Large intestine (tissue), 3 donors: ENCODE data around the gene CUL1. TPM values are rescaled to one million over a fixed set of nuclear protein-coding genes. Genes with fewer than 3 reads are reported as not detected.
A peak's percentile ranks its signal among the peaks of the same experiment; 100 is the strongest.

Experiments used
- DNase-seq, 2 donors: peaks; one replicate each; pipeline versions ENCODE4 v3.0.0 to v3.0.0-alpha.2; 2013
- H3K27ac ChIP-seq: one replicate; pipeline ENCODE4 v1.5.1; 2013; ENCODE audit warnings: low read length
- H3K27me3 ChIP-seq: 2 replicates; pipeline ENCODE4 v1.6.1; 2013; ENCODE audit warnings: low read length; ENCODE audit not compliant: control insufficient read depth, insufficient read depth
- H3K36me3 ChIP-seq: 2 replicates; pipeline ENCODE4 v1.6.1; 2013; ENCODE audit warnings: low read length; ENCODE audit not compliant: control insufficient read depth, insufficient read depth
- H3K4me1 ChIP-seq: one replicate; pipeline ENCODE4 v1.6.1; 2013; ENCODE audit warnings: low read length; ENCODE audit not compliant: control insufficient read depth, insufficient read depth
- H3K4me3 ChIP-seq: one replicate; pipeline ENCODE4 v1.5.1; 2013; ENCODE audit warnings: low read length
- H3K9me3 ChIP-seq: one replicate; pipeline ENCODE4 v1.6.1; 2013; ENCODE audit warnings: mild to moderate bottlenecking, low read depth, low read length, moderate library complexity; ENCODE audit not compliant: control insufficient read depth
- WGBS: methylation state at CpG from one replicate; pipeline ENCODE4 v1.1.5; 2013; ENCODE audit warnings: low lambda C conversion rate; ENCODE audit not compliant: insufficient coverage; 5-methylcytosine and 5-hydroxymethylcytosine counted together
- polyA plus RNA-seq: library from polyadenylated mRNA; unstranded; fragments of 120-200 nt; gene quantifications from one replicate; pipeline ENCODE4 v1.2.1, GENCODE V29; 2013

The CUL1 gene
- polyA plus RNA-seq, 1 donor, result 43.7 TPM

GRCh38 chr7:148750442-148751355, 52.0 kb downstream of the CUL1 start:
- Histone ChIP-seq H3K4me1 (no peaks in the 10 kb centered on the region), H3K36me3 (peaks cover 7% of the 10 kb centered on the region), H3K27ac (no peak overlapping the region), H3K27me3 (no peaks in the 10 kb centered on the region), H3K9me3 (no peaks in the 10 kb centered on the region), H3K4me3 (no peak overlapping the region)
- WGBS, result 100% methylated on average over 3 of the region's 8 CpGs
- DNase-seq, result no peak

DNA sequence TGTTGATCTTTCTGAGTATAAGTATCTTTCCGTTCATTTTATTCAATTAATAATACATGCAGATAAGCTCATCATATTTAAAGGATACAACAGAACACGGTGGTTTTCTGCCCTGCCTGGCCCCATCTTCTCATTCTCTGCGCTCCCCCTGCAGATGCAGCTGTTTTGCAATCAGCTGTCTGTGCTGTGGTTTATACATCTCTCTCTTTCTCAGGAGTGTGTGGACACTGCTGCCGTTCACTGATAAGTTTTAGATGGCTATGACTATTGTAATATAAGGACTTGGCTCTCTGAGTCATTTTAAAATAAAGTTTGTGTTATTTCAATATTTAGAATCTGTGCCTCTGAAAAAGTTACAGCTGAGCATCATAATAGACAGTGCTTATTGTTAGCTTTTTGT, 54.5 kb downstream of the CUL1 start:
- no peak for DNase-seq
- no CpG with 5 or more reads among the region's 4 CpGs for WGBS
- no peaks in the 10 kb centered on the region for H3K27me3 ChIP-seq
- no peaks in the 10 kb centered on the region for H3K9me3 ChIP-seq
- no peaks in the 10 kb centered on the region for H3K4me1 ChIP-seq
- H3K4me3 ChIP-seq, result no peak overlapping the region
- peaks cover 18% of the 10 kb centered on the region for H3K36me3 ChIP-seq
- no peak overlapping the region for H3K27ac ChIP-seq

DNA sequence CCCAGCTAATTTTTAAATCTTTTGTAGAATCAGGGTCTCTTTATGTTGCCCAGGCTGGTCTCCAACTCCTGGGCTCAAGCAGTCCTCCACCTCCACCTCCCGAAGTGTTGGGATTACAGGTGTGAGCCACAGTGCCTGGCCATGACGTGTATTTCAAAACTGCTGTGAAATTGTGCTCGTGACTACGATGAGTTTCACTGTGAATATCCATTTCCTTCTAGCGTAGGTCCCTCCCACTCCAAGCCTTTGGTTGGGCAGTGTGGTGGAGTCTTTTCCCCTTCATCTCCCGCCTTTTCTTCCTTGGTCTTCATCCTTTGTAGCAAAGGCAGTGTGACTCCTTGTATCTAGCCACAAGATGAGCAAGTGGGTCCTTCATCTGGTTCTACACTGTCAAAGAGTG, 56.2 kb downstream of the CUL1 start:
- H3K4me1 ChIP-seq, result no peaks in the 10 kb centered on the region
- H3K9me3 ChIP-seq, result no peaks in the 10 kb centered on the region
- H3K36me3 ChIP-seq, result peaks cover 20% of the 10 kb centered on the region
- DNase-seq, result no peak
- H3K27ac ChIP-seq, result no peak overlapping the region
- no peaks in the 10 kb centered on the region for H3K27me3 ChIP-seq
- no peak overlapping the region for H3K4me3 ChIP-seq
- no CpG with 5 or more reads among the region's 6 CpGs for WGBS

- Histone ChIP-seq H3K27me3 (no peaks in the 10 kb centered on the region), H3K4me1 (no peaks in the 10 kb centered on the region), H3K27ac (no peak overlapping the region), H3K36me3 (peaks cover 41% of the 10 kb centered on the region), H3K9me3 (no peaks in the 10 kb centered on the region), H3K4me3 (no peak overlapping the region)
- WGBS, result no CpG with 5 or more reads among the region's 12 CpGs
- no peak for DNase-seq
Measured at GRCh38 chr7:148761499-148762278, 63.0 kb downstream of the CUL1 start.

DNA sequence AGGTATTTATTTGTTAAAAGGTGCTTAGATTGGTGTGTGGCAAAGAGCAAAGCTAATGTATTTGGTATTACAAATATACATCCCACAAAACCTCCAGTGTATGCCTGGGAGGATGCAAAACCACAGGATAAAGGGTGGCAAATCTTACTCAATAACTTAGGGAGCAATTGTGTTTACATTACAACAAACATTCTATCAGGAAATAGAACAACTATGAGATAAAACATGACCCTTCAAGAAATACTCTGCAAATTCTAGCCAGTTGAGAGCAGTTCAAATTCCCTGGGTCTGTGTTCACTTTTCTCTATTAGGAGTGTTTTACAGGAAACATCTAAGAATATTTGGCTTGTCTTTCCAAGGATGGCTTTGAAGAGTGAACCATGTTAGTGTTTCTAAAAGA, 64.9 kb downstream of the CUL1 start:
- Histone ChIP-seq H3K9me3 (no peaks in the 10 kb centered on the region), H3K36me3 (peaks cover 43% of the 10 kb centered on the region)

DNA sequence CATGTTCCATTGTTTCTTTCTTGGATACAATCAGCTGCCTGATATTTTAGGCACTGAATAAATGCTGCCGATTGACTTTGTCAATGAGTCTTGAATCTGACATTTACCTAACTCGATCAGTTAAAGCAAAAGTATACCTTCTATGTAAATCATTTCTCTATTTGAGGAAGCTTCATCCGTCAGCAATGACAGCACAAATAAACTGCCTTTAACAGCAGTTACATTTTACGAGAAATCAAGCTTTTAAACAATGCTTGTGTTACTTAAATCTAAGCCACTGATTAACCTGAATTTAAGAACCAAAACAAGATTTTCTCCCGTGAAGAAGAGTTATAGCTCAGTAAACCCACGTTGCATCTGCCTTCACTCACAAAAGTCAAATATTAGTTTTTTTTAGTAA, 71.3 kb downstream of the CUL1 start:
- Histone ChIP-seq H3K27me3 (no peaks in the 10 kb centered on the region), H3K36me3 (peaks cover 73% of the 10 kb centered on the region), H3K27ac (no peak overlapping the region), H3K4me3 (no peak overlapping the region), H3K4me1 (no peaks in the 10 kb centered on the region), H3K9me3 (no peaks in the 10 kb centered on the region)
- 92% methylated on average over 2 of the region's 6 CpGs for WGBS
- DNase-seq, result no peak

More for the DNA sequence above, 64.9 kb downstream of the CUL1 start:
- H3K27ac ChIP-seq, result no peak overlapping the region
- H3K27me3 ChIP-seq, result no peaks in the 10 kb centered on the region
- H3K4me1 ChIP-seq, result no peaks in the 10 kb centered on the region
- H3K4me3 ChIP-seq, result no peak overlapping the region
- DNase-seq, result no peak

GRCh38 chr7:148772297-148773089, 73.8 kb downstream of the CUL1 start:
- no peaks in the 10 kb centered on the region for H3K4me1 ChIP-seq
- H3K27ac ChIP-seq, result no peak overlapping the region
- DNase-seq, result no peak
- no peak overlapping the region for H3K4me3 ChIP-seq
- H3K27me3 ChIP-seq, result no peaks in the 10 kb centered on the region
- 94% methylated on average over 2 of the region's 8 CpGs for WGBS
- peaks cover 68% of the 10 kb centered on the region for H3K36me3 ChIP-seq
- H3K9me3 ChIP-seq, result no peaks in the 10 kb centered on the region

GRCh38 chr7:148773334-148773733, 74.6 kb downstream of the CUL1 start:
- no CpG with 5 or more reads among the region's 10 CpGs for WGBS
- DNase-seq, result no peak
- Histone ChIP-seq H3K4me1 (no peaks in the 10 kb centered on the region), H3K27me3 (no peaks in the 10 kb centered on the region), H3K9me3 (no peaks in the 10 kb centered on the region), H3K36me3 (peaks cover 62% of the 10 kb centered on the region), H3K4me3 (no peak overlapping the region), H3K27ac (no peak overlapping the region)

- Histone ChIP-seq H3K27me3 (no peaks in the 10 kb centered on the region), H3K36me3 (peaks cover 57% of the 10 kb centered on the region), H3K4me1 (no peaks in the 10 kb centered on the region), H3K4me3 (no peak overlapping the region), H3K9me3 (no peaks in the 10 kb centered on the region), H3K27ac (no peak overlapping the region)
- WGBS, result no CpG with 5 or more reads among the region's 1 CpG
- no peak for DNase-seq
Measured at GRCh38 chr7:148774471-148774870, 75.8 kb downstream of the CUL1 start.

GRCh38 chr7:148782757-148783456, 84.2 kb downstream of the CUL1 start:
- Histone ChIP-seq H3K4me1 (no peaks in the 10 kb centered on the region), H3K36me3 (peaks cover 56% of the 10 kb centered on the region), H3K4me3 (peak overlapping the region; percentile 33), H3K27ac (no peak overlapping the region), H3K27me3 (no peaks in the 10 kb centered on the region), H3K9me3 (no peaks in the 10 kb centered on the region)
- WGBS, result 80% methylated on average over 1 of the region's 44 CpGs
- no peak for DNase-seq
